GM12878 (cell line): Measurements from ENCODE around the gene HEYL. TPM values are rescaled to one million over a fixed set of nuclear protein-coding genes. Genes with fewer than 3 reads are reported as not detected.

Experiments used
- ATAC-seq: fragments of 200-7000 bp; cut with Tn5 transposase; 3 replicates; pipeline ENCODE4 v1.9.1; 2020; ENCODE audit warnings: mild to moderate bottlenecking, moderate library complexity
- BruUV-seq: library from RNA; stranded (reverse); fragments of 400-500 nt; replicated peaks from 2 replicates; lab custom pipeline; 2021; lab: Mats Ljungman, UMichigan
- CTCF ChIA-PET: fragments of 300-600 bp; sonication (Branson Sonifier 250); formaldehyde crosslinking; extraction: SDS; loops from one replicate; lab custom pipeline; 2021; ENCODE audit warnings: inconsistent platforms; lab: Yijun Ruan, JAX
- POLR2A ChIA-PET: fragments of 350-600 bp; formaldehyde crosslinking; extraction: SDS; loops from one replicate; lab custom pipeline; 2021; ENCODE audit warnings: inconsistent platforms; lab: Charles Lee
- RAD21 ChIA-PET: fragments of 300-600 bp; sonication (Branson Sonifier 250); formaldehyde crosslinking; loops from one replicate; lab custom pipeline; 2023; ENCODE audit warnings: antibody characterized with exemption; ENCODE audit not compliant: unreplicated experiment; lab: Charles Lee
- SMC1A ChIA-PET: fragments of 300-600 bp; sonication (Branson Sonifier 250); formaldehyde crosslinking; loops from one replicate; lab custom pipeline; 2023; ENCODE audit not compliant: unreplicated experiment, uncharacterized antibody; lab: Charles Lee
- DNase-seq: peaks from one replicate; pipeline ENCODE4 v3.0.0-alpha.2; 2011; ENCODE audit warnings: low read depth, low spot score
- FAIRE-seq: peaks from 3 replicates; lab custom pipeline; 2011; peaks lifted over from hg19 to GRCh38; lab: Jason Lieb, UNC
- H2AFZ ChIP-seq: 2 replicates; pipeline ENCODE4 v1.6.0; 2011; ENCODE audit warnings: low read depth, low read length, control low read depth; ENCODE audit not compliant: control insufficient read depth
- H3K27ac ChIP-seq: 2 replicates; pipeline ENCODE4 v1.5.1; 2011; ENCODE audit warnings: control low read depth; ENCODE audit not compliant: control insufficient read depth, insufficient read depth
- H3K27me3 ChIP-seq, 2 experiments: replicated peaks in 1 of 2; 2 replicates each; pipeline versions ENCODE4 v1.6.0 to v1.6.1; 2011; ENCODE audit warnings: low read length in 1 of 2; ENCODE audit not compliant: control insufficient read depth in 2 of 2, insufficient read depth in 2 of 2
- H3K36me3 ChIP-seq, 2 experiments: 2 replicates each; pipeline ENCODE4 v1.5.1; 2011; ENCODE audit warnings: low read length in 1 of 2; ENCODE audit not compliant: control insufficient read depth in 2 of 2, insufficient read depth in 2 of 2
- H3K4me1 ChIP-seq: 2 replicates; pipeline ENCODE4 v1.6.1; 2011; ENCODE audit warnings: mild to moderate bottlenecking, low read length, moderate library complexity, mixed read lengths; ENCODE audit not compliant: control insufficient read depth, insufficient read depth
- H3K4me2 ChIP-seq: 2 replicates; pipeline ENCODE4 v1.6.0; 2011; ENCODE audit warnings: control low read depth; ENCODE audit not compliant: control insufficient read depth, insufficient read depth
- H3K4me3 ChIP-seq: fragments of 200-600 bp; sonication (generic); 2 replicates; pipeline ENCODE4 v1.5.1; 2016
- H3K79me2 ChIP-seq: 2 replicates; pipeline ENCODE4 v1.6.0; 2011; ENCODE audit warnings: low read length; ENCODE audit not compliant: control insufficient read depth, insufficient read depth
- H3K9ac ChIP-seq: 2 replicates; pipeline ENCODE4 v1.8.0; 2011; ENCODE audit warnings: low read length, control low read depth, mixed read lengths; ENCODE audit not compliant: control insufficient read depth, insufficient read depth
- H3K9me3 ChIP-seq: replicated peaks from 3 replicates; pipeline ENCODE4 v1.5.1; 2011; ENCODE audit warnings: mild to moderate bottlenecking, low read length; ENCODE audit not compliant: control insufficient read depth, insufficient read depth
- H4K20me1 ChIP-seq: 2 replicates; pipeline ENCODE4 v1.6.0; 2011; ENCODE audit not compliant: control insufficient read depth, insufficient read depth
- CHD1 ChIP-seq: IDR thresholded peaks from 2 replicates; pipeline ENCODE4 v1.6.1; 2012; ENCODE audit warnings: low read depth, low read length, improper control_type of control experiment
- CHD4 ChIP-seq: fragments of 200-600 bp; sonication (generic); IDR thresholded peaks from 2 replicates; pipeline ENCODE4 v1.6.1; 2016; ENCODE audit warnings: mild to moderate bottlenecking
- FOXK2 ChIP-seq: fragments of 450-650 bp; IDR thresholded peaks from 2 replicates; pipeline ENCODE4 v1.6.1; 2017; ENCODE audit warnings: mild to moderate bottlenecking, moderate library complexity
- HDAC6 ChIP-seq: fragments of 200-600 bp; sonication (generic); IDR thresholded peaks from one replicate; pipeline ENCODE4 v1.8.0; 2017; ENCODE audit warnings: antibody characterized with exemption; ENCODE audit not compliant: unreplicated experiment
- HDGF ChIP-seq: fragments of 450-650 bp; IDR thresholded peaks from 2 replicates; pipeline ENCODE4 v1.6.1; 2016; ENCODE audit warnings: antibody characterized with exemption
- HSF1 ChIP-seq: fragments of 150-350 bp; IDR thresholded peaks from 2 replicates; pipeline ENCODE4 v1.6.1; 2014; ENCODE audit warnings: mild to moderate bottlenecking, low read depth, low read length
- IKZF2 ChIP-seq, 2 experiments: fragments of 450-650 bp; IDR thresholded peaks; 2 replicates each; pipeline ENCODE4 v1.6.1; 2017; ENCODE audit warnings: mild to moderate bottlenecking in 2 of 2, moderate library complexity in 2 of 2
- NBN ChIP-seq: fragments of 450-650 bp; IDR thresholded peaks from 2 replicates; pipeline ENCODE4 v1.6.1; 2016
- POU2F2 ChIP-seq: IDR thresholded peaks from 3 replicates; pipeline ENCODE4 v1.6.1; 2011; ENCODE audit warnings: low read depth, mild to moderate bottlenecking, low read length, borderline replicate concordance
- RB1 ChIP-seq: fragments of 450-650 bp; formaldehyde crosslinking; IDR thresholded peaks from 2 replicates; pipeline ENCODE4 v1.6.1; 2017; ENCODE audit warnings: mild to moderate bottlenecking, borderline replicate concordance
- RCOR1 ChIP-seq: conservative IDR thresholded peaks from 2 replicates; pipeline ENCODE4 v1.6.1; 2012; ENCODE audit warnings: low read depth, low read length, improper control_type of control experiment
- RUNX3 ChIP-seq: IDR thresholded peaks from 2 replicates; pipeline ENCODE4 v1.6.1; 2012; ENCODE audit warnings: low read length, inconsistent platforms
- SIN3A ChIP-seq: IDR thresholded peaks from 2 replicates; pipeline ENCODE4 v1.6.1; 2012; ENCODE audit warnings: low read depth, low read length, improper control_type of control experiment
- TARDBP ChIP-seq: IDR thresholded peaks from 2 replicates; pipeline ENCODE4 v1.6.1; 2016; ENCODE audit warnings: borderline replicate concordance
- ZBED1 ChIP-seq: IDR thresholded peaks from 2 replicates; pipeline ENCODE4 v1.6.1; 2016; ENCODE audit warnings: borderline replicate concordance
- ZNF274 ChIP-seq: IDR thresholded peaks from one replicate; pipeline ENCODE4 v1.8.0; 2011; ENCODE audit not compliant: insufficient read length, insufficient read depth
- WGBS: methylation state at CpG from one replicate; pipeline ENCODE4 v1.1.6; 2016; ENCODE audit warnings: low lambda C conversion rate; ENCODE audit not compliant: insufficient replicate concordance, insufficient coverage; ENCODE audit errors: missing lambda C conversion rate; 5-methylcytosine and 5-hydroxymethylcytosine counted together
- in situ Hi-C: fragments of 300-500 bp; cut with MboI; formaldehyde crosslinking; loops from 9 replicates; pipeline ENCODE4 v1.14.3; 2018; ENCODE audit warnings: mixed read lengths
- intact Hi-C: fragments of 100-400 bp; cut with micrococcal nuclease; formaldehyde crosslinking; loops from one replicate; pipeline ENCODE4 v1.14.2; 2022; ENCODE audit not compliant: unreplicated experiment
- polyA plus RNA-seq, 11 experiments: library from polyadenylated mRNA; depleted of rRNA in 4 of 11; unstranded in 6 of 11; stranded (reverse) in 5 of 11; fragments of >200 nt; fragmentation: Nextera tagmentation in 4 of 11; fragmentation: Illumina TruSeq in 1 of 11; extraction: Ambion mirVana in 4 of 11; extraction: Trizol in 1 of 11; gene quantifications; 1 replicate in 1 of 11; 2 replicates in 10 of 11; pipeline versions ENCODE4 v1.2.1 to v1.2.3, GENCODE V29; 2011 to 2016; ENCODE audit warnings: inconsistent platforms in 2 of 11, missing spikeins in 2 of 11, low read depth in 1 of 11
- total RNA-seq, 4 experiments: library from RNA; depleted of rRNA in 3 of 4; stranded (reverse); fragments of >200 nt in 3 of 4; fragmentation: Illumina TruSeq in 1 of 4; extraction: Trizol in 1 of 4; gene quantifications; 2 replicates each; pipeline versions ENCODE4 v1.2.1 to v1.2.3, GENCODE V29; 2013 to 2021

The HEYL gene
- total and polyA plus RNA-seq, 10 of the 15 experiments (the other 5 are each of a cell fraction or from before 2014, with no cell fraction given), result under 0.01 to 0.04 TPM; not detected in 8

- Histone ChIP-seq H3K27me3 (peaks cover 0 to 5% of the 10 kb centered on the region in 2 experiments; a peak in 2 of 4 replicates), H3K27ac (no peak overlapping the region), H3K4me3 (no peak overlapping the region), H3K9me3 (no peaks in the 10 kb centered on the region; the same call in 2 of the 3 replicates), H3K36me3 (no peaks in the 10 kb centered on the region), H2AFZ (no peak overlapping the region), H3K79me2 (no peaks in the 10 kb centered on the region), H4K20me1 (no peaks in the 10 kb centered on the region), H3K4me1 (peaks cover 38% of the 10 kb centered on the region), H3K9ac (no peak overlapping the region), H3K4me2 (no peak overlapping the region)
- POLR2A ChIA-PET, result interaction anchor here (0.6 kb wide), 1 partner anchor 235 kb away, joined by 3 read pairs; no protein-coding TSS in a partner anchor
- FAIRE-seq (no peak), ATAC-seq (no peak), DNase-seq (no peak)
- intact Hi-C loops (no loop called here), in situ Hi-C loops (no loop called here)
- SMC1A ChIA-PET, result interaction anchor here (1.0 to 1.9 kb wide), 3 partner anchors 11 to 62 kb away, joined by 3 to 4 read pairs (median 3); no protein-coding TSS in a partner anchor
- BruUV-seq, result no TSS peak
- TF ChIP-seq ZBED1 (no peak), RUNX3 (no peak), RCOR1 (no peak), NBN (no peak), HDGF (no peak), RB1 (no peak), SIN3A (no peak), HSF1 (no peak), CHD4 (no peak), IKZF2 (IDR thresholded peaks at IDR 0.05) (no peak), CHD1 (no peak), HDAC6 (no peak), POU2F2 (no peak), ZNF274 (no peak), TARDBP (no peak), FOXK2 (no peak)
- RAD21 ChIA-PET, result interaction anchor here (1.7 kb wide), 1 partner anchor 61 kb away, joined by 3 read pairs; no protein-coding TSS in a partner anchor
- CTCF ChIA-PET, result interaction anchor here (1.5 to 14.2 kb wide), 5 partner anchors 11 to 258 kb away, joined by 3 to 244 read pairs (median 36); no protein-coding TSS in a partner anchor
- WGBS, result 90% methylated on average over 3 of the region's 3 CpGs
Measured at GRCh38 chr1:39668894-39669293, 29.5 kb upstream of the HEYL start.
